Measurements from ENCODE around the gene GTPBP1.

The GTPBP1 gene

GRCh38 chr22:38756711-38757463 lies 51.1 kb downstream of the GTPBP1 start:
- no peak for DNase-seq (ENCODE audit: low read depth in 2 of 3, low spot score in 1 of 3)

GRCh38 chr22:38757464-38757757 lies 51.7 kb downstream of the GTPBP1 start:
- DNase-seq (ENCODE audit: low read depth in 2 of 3, low spot score in 1 of 3) = no peak

GRCh38 chr22:38758276-38758945 lies 52.7 kb downstream of the GTPBP1 start:
- peak; percentile 46 to 68 (median 62) for DNase-seq (ENCODE audit: low read depth in 2 of 3, low spot score in 1 of 3)

GRCh38 chr22:38759005-38759404 lies 53.3 kb downstream of the GTPBP1 start:
- no peak for DNase-seq (ENCODE audit: low read depth in 2 of 3, low spot score in 1 of 3)

- no peak for DNase-seq (ENCODE audit: low read depth in 2 of 3, low spot score in 1 of 3)
Observed at GRCh38 chr22:38760477-38761201, 54.9 kb downstream of the GTPBP1 start.

- no peak for DNase-seq (ENCODE audit: low read depth in 2 of 3, low spot score in 1 of 3)
Observed at GRCh38 chr22:38761202-38762162, 55.7 kb downstream of the GTPBP1 start.

GRCh38 chr22:38762551-38762983 lies 56.8 kb downstream of the GTPBP1 start:
- DNase-seq (ENCODE audit: low read depth in 2 of 3, low spot score in 1 of 3) = no peak

- peak in 2 of 3 donors; percentile 23 to 38 for DNase-seq (ENCODE audit: low read depth in 2 of 3, low spot score in 1 of 3)
Observed at GRCh38 chr22:38766076-38766777, 60.5 kb downstream of the GTPBP1 start.

GRCh38 chr22:38767313-38767712 lies 61.6 kb downstream of the GTPBP1 start:
- DNase-seq (ENCODE audit: low read depth in 2 of 3, low spot score in 1 of 3) = no peak

GRCh38 chr22:38768036-38768435 lies 62.3 kb downstream of the GTPBP1 start:
- DNase-seq (ENCODE audit: low read depth in 2 of 3, low spot score in 1 of 3) = no peak

GRCh38 chr22:38770257-38770949 lies 64.7 kb downstream of the GTPBP1 start:
- DNase-seq (ENCODE audit: low read depth in 2 of 3, low spot score in 1 of 3) = no peak

GRCh38 chr22:38772623-38772873 lies 66.8 kb downstream of the GTPBP1 start:
- DNase-seq (ENCODE audit: low read depth in 2 of 3, low spot score in 1 of 3) = no peak

GRCh38 chr22:38773363-38773946 lies 67.7 kb downstream of the GTPBP1 start:
- DNase-seq (ENCODE audit: low read depth in 2 of 3, low spot score in 1 of 3) = no peak

- DNase-seq (ENCODE audit: low read depth in 2 of 3, low spot score in 1 of 3) = no peak
Observed at GRCh38 chr22:38774496-38775166, 68.9 kb downstream of the GTPBP1 start.

- no peak for DNase-seq (ENCODE audit: low read depth in 2 of 3, low spot score in 1 of 3)
Observed at GRCh38 chr22:38775656-38776055, 69.9 kb downstream of the GTPBP1 start.

- no peak for DNase-seq (ENCODE audit: low read depth in 2 of 3, low spot score in 1 of 3)
Observed at GRCh38 chr22:38776086-38776485, 70.3 kb downstream of the GTPBP1 start.

GRCh38 chr22:38777087-38777671 lies 71.4 kb downstream of the GTPBP1 start:
- no peak for DNase-seq (ENCODE audit: low read depth in 2 of 3, low spot score in 1 of 3)

GRCh38 chr22:38781033-38781432 lies 75.3 kb downstream of the GTPBP1 start:
- DNase-seq (ENCODE audit: low read depth in 2 of 3, low spot score in 1 of 3) = no peak
